Measurements from ENCODE around the gene LASP1NB.
"Not testable (repeated sequence)": the region's sequence is repeated elsewhere in the genome, so short reads cannot be mapped to it uniquely, and the experiment has no call there.

LASP1NB gene

GRCh38 chr17:38940404-38940803 lies 15.0 kb downstream of the LASP1NB start:
- CTCF ChIA-PET: interaction anchor here (0.6 kb wide), 1 partner anchor 16 kb away, joined by 4 read pairs; no protein-coding TSS in a partner anchor
- Histone ChIP-seq H3K27me3 (ENCODE audit: control insufficient read depth, insufficient read depth, low read length) (no peaks in the 10 kb centered on the region), H3K4me3 (ENCODE audit: low read depth, low read length) (no peak overlapping the region), H3K36me3 (ENCODE audit: control insufficient read depth, insufficient read depth, low read length) (no peaks in the 10 kb centered on the region)
- POLR2A ChIA-PET: no interaction called here
- no peak for DNase-seq (ENCODE audit: low read depth)
- no peak for TF ChIP-seq CTCF (IDR thresholded peaks at IDR 0.05; ENCODE audit: insufficient read depth, low read depth, low read length)

- Histone ChIP-seq H3K4me3 (ENCODE audit: low read depth, low read length) (no peak overlapping the region), H3K27me3 (ENCODE audit: control insufficient read depth, insufficient read depth, low read length) (no peaks in the 10 kb centered on the region), H3K36me3 (ENCODE audit: control insufficient read depth, insufficient read depth, low read length) (no peaks in the 10 kb centered on the region)
- no peak for TF ChIP-seq CTCF (IDR thresholded peaks at IDR 0.05; ENCODE audit: insufficient read depth, low read depth, low read length)
- CTCF ChIA-PET: no interaction called here
- no peak for DNase-seq (ENCODE audit: low read depth)
- POLR2A ChIA-PET: no interaction called here
Observed at GRCh38 chr17:38942696-38943334, 17.4 kb downstream of the LASP1NB start.

- DNase-seq (ENCODE audit: low read depth): no peak
- POLR2A ChIA-PET: no interaction called here
- CTCF ChIA-PET: interaction anchor here (0.9 kb wide), 1 partner anchor 11 kb away, joined by 3 read pairs; no protein-coding TSS in a partner anchor
- Histone ChIP-seq H3K27me3 (ENCODE audit: control insufficient read depth, insufficient read depth, low read length) (no peaks in the 10 kb centered on the region), H3K4me3 (ENCODE audit: low read depth, low read length) (no peak overlapping the region), H3K36me3 (ENCODE audit: control insufficient read depth, insufficient read depth, low read length) (no peaks in the 10 kb centered on the region)
- TF ChIP-seq CTCF (IDR thresholded peaks at IDR 0.05; ENCODE audit: insufficient read depth, low read depth, low read length): no peak
Observed at GRCh38 chr17:38943607-38944006, 18.2 kb downstream of the LASP1NB start.

- TF ChIP-seq CTCF (IDR thresholded peaks at IDR 0.05; ENCODE audit: insufficient read depth, low read depth, low read length): no peak
- CTCF ChIA-PET: interaction anchor here (0.7 kb wide), 1 partner anchor 627 kb away, joined by 3 read pairs; no protein-coding TSS in a partner anchor
- no peaks in the 10 kb centered on the region for H3K27me3 ChIP-seq (ENCODE audit: control insufficient read depth, insufficient read depth, low read length)
- POLR2A ChIA-PET: no interaction called here
- H3K36me3 ChIP-seq (ENCODE audit: control insufficient read depth, insufficient read depth, low read length): no peaks in the 10 kb centered on the region
- no peak overlapping the region for H3K4me3 ChIP-seq (ENCODE audit: low read depth, low read length)
- DNase-seq (ENCODE audit: low read depth): no peak
Observed at GRCh38 chr17:38947189-38947588, 21.8 kb downstream of the LASP1NB start.

DNA sequence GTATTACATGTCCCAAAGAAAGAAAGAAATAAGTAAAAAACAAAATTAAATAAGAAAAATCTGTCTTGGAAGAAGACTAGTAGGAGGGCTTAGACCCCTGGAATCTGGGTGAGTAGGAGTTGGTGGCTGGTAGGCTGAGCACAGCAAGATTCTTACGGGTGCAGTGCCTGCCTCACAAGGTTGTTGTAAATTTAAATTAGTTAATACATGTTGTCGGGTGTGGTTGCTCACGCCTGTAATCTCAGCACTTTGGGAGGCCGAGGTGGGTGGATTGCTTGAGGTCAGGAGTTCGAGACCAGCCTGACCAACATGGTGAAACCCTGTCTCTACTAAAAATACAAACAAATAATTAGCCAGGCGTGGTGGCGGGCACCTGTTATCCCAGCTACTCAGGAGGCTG lies 28.4 kb downstream of the LASP1NB start:
- POLR2A ChIA-PET; CTCF ChIA-PET; H3K27me3 ChIP-seq (ENCODE audit: control insufficient read depth, insufficient read depth, low read length); H3K4me3 ChIP-seq (ENCODE audit: low read depth, low read length); H3K36me3 ChIP-seq (ENCODE audit: control insufficient read depth, insufficient read depth, low read length); DNase-seq (ENCODE audit: low read depth): not testable (repeated sequence)

DNA sequence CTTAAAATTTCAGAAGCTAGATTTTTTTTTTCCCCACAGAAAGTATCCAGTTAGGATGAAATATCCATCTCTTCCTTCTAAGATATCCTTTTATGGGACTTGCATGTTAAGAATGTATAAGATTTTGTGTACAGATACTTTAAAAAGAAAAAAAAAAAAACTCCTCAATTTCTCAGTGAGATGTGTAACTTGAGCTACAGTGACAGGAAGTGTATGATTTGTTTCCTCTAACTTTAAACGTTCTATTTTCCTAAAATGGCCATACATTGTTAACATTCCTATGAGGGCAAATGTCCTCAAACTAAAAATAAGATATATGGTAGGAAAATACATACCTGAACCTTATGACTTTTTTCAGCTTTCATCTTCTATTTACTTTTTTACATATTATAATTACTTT lies 32.9 kb downstream of the LASP1NB start:
- no peaks in the 10 kb centered on the region for H3K27me3 ChIP-seq (ENCODE audit: control insufficient read depth, insufficient read depth, low read length)
- no peak for DNase-seq (ENCODE audit: low read depth)
- TF ChIP-seq CTCF (IDR thresholded peaks at IDR 0.05; ENCODE audit: insufficient read depth, low read depth, low read length): no peak
- no peaks in the 10 kb centered on the region for H3K36me3 ChIP-seq (ENCODE audit: control insufficient read depth, insufficient read depth, low read length)
- ChIA-PET CTCF (interaction anchor here (1.0 to 1.3 kb wide), 3 partner anchors 9 to 14 kb away, joined by 3 to 6 read pairs (median 3); partner anchors contain the start of gene FBXO47), POLR2A (interaction anchor here (0.5 to 0.7 kb wide), 2 partner anchors 90 to 274 kb away, joined by 3 to 16 read pairs; no protein-coding TSS in a partner anchor)
- no peak overlapping the region for H3K4me3 ChIP-seq (ENCODE audit: low read depth, low read length)
